Neuronal stem cell (in vitro differentiated cells): Measurements from ENCODE around the gene DDB1.

Experiments
- DNase-seq: peaks from one replicate; pipeline ENCODE4 v3.0.0-alpha.2; 2013; ENCODE audit warnings: low spot score
- H2AFZ ChIP-seq: one replicate; pipeline ENCODE4 v1.6.1; 2013; ENCODE audit warnings: mild to moderate bottlenecking, low read length, inconsistent platforms
- H2AK5ac ChIP-seq: 2 replicates; pipeline ENCODE4 v1.6.1; 2013; ENCODE audit warnings: low read depth, mild to moderate bottlenecking, inconsistent platforms, low read length, moderate library complexity, mixed read lengths
- H2BK120ac ChIP-seq: 2 replicates; pipeline ENCODE4 v1.6.1; 2013; ENCODE audit warnings: low read depth, mild to moderate bottlenecking, inconsistent platforms, low read length, moderate library complexity, mixed read lengths
- H2BK12ac ChIP-seq: one replicate; pipeline ENCODE4 v1.6.1; 2013; ENCODE audit warnings: low read length, inconsistent platforms
- H2BK15ac ChIP-seq: 2 replicates; pipeline ENCODE4 v1.6.1; 2013; ENCODE audit warnings: mild to moderate bottlenecking, low read length, inconsistent platforms, mixed read lengths
- H2BK5ac ChIP-seq: one replicate; pipeline ENCODE4 v1.6.1; 2013; ENCODE audit warnings: inconsistent platforms, mild to moderate bottlenecking, low read length, moderate library complexity
- H3K14ac ChIP-seq: one replicate; pipeline ENCODE4 v1.6.1; 2013; ENCODE audit warnings: low read length, inconsistent platforms
- H3K18ac ChIP-seq: 2 replicates; pipeline ENCODE4 v1.6.1; 2013; ENCODE audit warnings: low read length, inconsistent platforms
- H3K23ac ChIP-seq: 2 replicates; pipeline ENCODE4 v1.6.1; 2013; ENCODE audit warnings: low read depth, mild to moderate bottlenecking, mixed read lengths, low read length, inconsistent platforms; ENCODE audit not compliant: poor library complexity
- H3K27ac ChIP-seq: replicated peaks from 3 replicates; pipeline ENCODE4 v1.5.1; 2013; ENCODE audit warnings: low read length, inconsistent platforms
- H3K27me3 ChIP-seq, 3 experiments: 2 replicates each; pipeline ENCODE4 v1.6.1; 2013; ENCODE audit warnings: low read length in 3 of 3, mild to moderate bottlenecking in 2 of 3, inconsistent platforms in 1 of 3, low read depth in 1 of 3, mixed read lengths in 1 of 3, moderate library complexity in 1 of 3; ENCODE audit not compliant: control insufficient read depth in 3 of 3, insufficient read depth in 3 of 3
- H3K36me3 ChIP-seq, 2 donors: replicated peaks in 1 of 2; 2 replicates each; pipeline ENCODE4 v1.6.1; 2013; ENCODE audit warnings: low read length in 2 of 2; ENCODE audit not compliant: control insufficient read depth in 2 of 2, insufficient read depth in 2 of 2
- H3K4ac ChIP-seq: 2 replicates; pipeline ENCODE4 v1.6.1; 2013; ENCODE audit warnings: inconsistent platforms, mild to moderate bottlenecking, low read length, moderate library complexity
- H3K4me1 ChIP-seq, 2 donors: 1 replicate in 1 of 2; 2 replicates in 1 of 2; pipeline ENCODE4 v1.6.1; 2013; ENCODE audit warnings: low read length in 2 of 2, low read depth in 1 of 2; ENCODE audit not compliant: control insufficient read depth in 2 of 2, insufficient read depth in 1 of 2
- H3K4me2 ChIP-seq: one replicate; pipeline ENCODE4 v1.6.1; 2013; ENCODE audit warnings: mild to moderate bottlenecking, low read length, inconsistent platforms; ENCODE audit not compliant: insufficient read depth, poor library complexity, severe bottlenecking
- H3K4me3 ChIP-seq, 2 donors: 2 replicates each; pipeline ENCODE4 v1.5.1; 2013; ENCODE audit warnings: low read length in 2 of 2, mild to moderate bottlenecking in 2 of 2, inconsistent platforms in 1 of 2, moderate library complexity in 1 of 2
- H3K79me1 ChIP-seq: one replicate; pipeline ENCODE4 v1.6.1; 2013; ENCODE audit warnings: low read depth, mild to moderate bottlenecking, inconsistent platforms, low read length, moderate library complexity
- H3K9ac ChIP-seq: one replicate; pipeline ENCODE4 v1.6.1; 2013; ENCODE audit warnings: mild to moderate bottlenecking, low read depth, low read length, inconsistent platforms; ENCODE audit not compliant: poor library complexity
- H3K9me3 ChIP-seq, 2 donors: replicated peaks in 1 of 2; 2 replicates each; pipeline versions ENCODE3 to v1.6.1; 2013; ENCODE audit warnings: low read length in 2 of 2, mild to moderate bottlenecking in 2 of 2, inconsistent platforms in 1 of 2, low read depth in 1 of 2, mixed read lengths in 1 of 2, moderate library complexity in 1 of 2; ENCODE audit not compliant: control insufficient read depth in 2 of 2, insufficient read depth in 1 of 2
- H4K8ac ChIP-seq: one replicate; pipeline ENCODE4 v1.6.1; 2013; ENCODE audit warnings: low read depth, mild to moderate bottlenecking, inconsistent platforms, low read length, moderate library complexity
- H4K91ac ChIP-seq: one replicate; pipeline ENCODE4 v1.6.1; 2013; ENCODE audit warnings: low read length, low read depth, mild to moderate bottlenecking, inconsistent platforms; ENCODE audit not compliant: poor library complexity
- WGBS, 2 donors: extraction: QIAGEN DNeasy Blood & Tissue Kit; methylation state at CpG; one replicate each; pipeline ENCODE4 v1.1.7; 2013; ENCODE audit warnings: missing lambda C conversion rate in 2 of 2, mixed read lengths in 1 of 2; ENCODE audit not compliant: insufficient read length in 2 of 2, insufficient replicate concordance in 1 of 2; ENCODE audit errors: extremely low coverage in 2 of 2; 5-methylcytosine and 5-hydroxymethylcytosine counted together

DDB1 gene

GRCh38 chr11:61362542-61362875, 29.6 kb upstream of the DDB1 start:
- Histone ChIP-seq H3K9me3 (no peaks in the 10 kb centered on the region), H3K18ac (peak overlapping the region; percentile 49), H2BK15ac (no peak overlapping the region), H4K91ac (no peak overlapping the region), H2AFZ (peak overlapping the region; percentile 98), H3K4me2 (peak overlapping the region; percentile 79), H3K27ac (peak overlapping the region; percentile 100), H3K14ac (no peak overlapping the region), H2BK5ac (no peak overlapping the region), H3K4me3 (peak overlapping the region; percentile 94 to 98), H3K4me1 (peaks cover 2 to 4% of the 10 kb centered on the region in 2 donors), H4K8ac (no peak overlapping the region), H3K9ac (peak overlapping the region; percentile 87), H3K36me3 (peaks cover 19 to 44% of the 10 kb centered on the region in 2 donors), H2BK12ac (no peak overlapping the region), H2AK5ac (no peak overlapping the region), H3K79me1 (peaks cover 4% of the 10 kb centered on the region), H2BK120ac (no peak overlapping the region), H3K4ac (no peak overlapping the region), H3K27me3 (no peaks in the 10 kb centered on the region), H3K23ac (no peak overlapping the region)
- no peak for DNase-seq
- WGBS, 2 donors: no CpG with 5 or more reads among the region's 12 CpGs

- peak within 1 kb of the TSS; percentile 100 for H3K18ac ChIP-seq
- no peaks in the 10 kb centered on the region for H3K9me3 ChIP-seq
- H3K4me1 ChIP-seq: peaks cover 2 to 4% of the 10 kb centered on the region in 2 donors
These were observed 29.0 kb upstream of the DDB1 start, which contains the start of the genes CYB561A3 and TMEM138 for GRCh38 chr11:61361741-61362541. Gene CYB561A3, minus strand, starts transcription at chr11:61361882. Its CDS starts 5,169 bp downstream, at chr11:61356713. Gene TMEM138, plus strand, starts transcription at chr11:61362374. Its CDS starts 2,017 bp downstream, at chr11:61364391.

DNA sequence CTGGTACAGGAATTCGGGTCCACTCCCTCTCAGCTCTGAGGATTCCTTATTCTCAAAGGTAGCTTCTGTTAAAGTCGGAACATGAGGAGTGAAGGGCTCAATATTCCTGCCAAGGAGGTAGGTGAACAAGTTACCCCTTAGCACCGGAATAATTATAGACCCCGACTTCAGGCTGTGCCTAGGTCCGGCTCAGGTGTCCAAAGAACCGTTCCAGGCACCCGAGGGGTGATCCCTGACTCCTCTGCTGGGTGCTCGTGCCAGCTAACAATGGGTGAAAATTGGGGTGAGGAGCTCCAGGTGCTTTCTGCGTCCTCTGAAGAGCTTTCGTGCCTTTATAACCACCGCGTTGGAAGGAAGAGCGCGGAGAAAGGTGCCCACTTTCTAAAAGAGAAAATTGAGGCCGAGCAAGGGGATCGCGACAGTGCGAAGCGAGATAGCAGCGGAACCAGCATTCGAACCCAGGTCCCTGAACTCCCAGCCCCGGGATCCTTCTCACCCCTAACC, 28.4 kb upstream of the DDB1 start:
- Histone ChIP-seq H4K8ac (no peak overlapping the region), H3K79me1 (peaks cover 4% of the 10 kb centered on the region), H3K18ac (peak overlapping the region; percentile 100), H3K4me3 (peak overlapping the region; percentile 94 to 98), H3K27me3 (no peaks in the 10 kb centered on the region), H2AK5ac (peak overlapping the region; percentile 78), H3K36me3 (peaks cover 11 to 32% of the 10 kb centered on the region in 2 donors), H3K27ac (peak overlapping the region; percentile 100), H3K9me3 (no peaks in the 10 kb centered on the region), H2BK12ac (no peak overlapping the region), H3K9ac (peak overlapping the region; percentile 91), H3K4me1 (peaks cover 2 to 4% of the 10 kb centered on the region in 2 donors), H4K91ac (no peak overlapping the region), H3K14ac (no peak overlapping the region), H2BK15ac (peak overlapping the region; percentile 76), H2AFZ (peak overlapping the region; percentile 98), H2BK5ac (peak overlapping the region; percentile 98), H2BK120ac (no peak overlapping the region), H3K23ac (peak overlapping the region; percentile 98), H3K4me2 (peak overlapping the region; percentile 77), H3K4ac (no peak overlapping the region)
- DNase-seq: no peak
- no CpG with 5 or more reads among the region's 22 CpGs for WGBS, 2 donors

More at GRCh38 chr11:61361741-61362541, 29.0 kb upstream of the DDB1 start, which contains the start of the genes CYB561A3 and TMEM138:
- Histone ChIP-seq H3K27ac (peak within 1 kb of the TSS; percentile 100), H3K36me3 (peaks cover 16 to 38% of the 10 kb centered on the region in 2 donors), H2BK5ac (peak within 1 kb of the TSS; percentile 98), H2BK12ac (no peak within 1 kb of the TSS), H2BK120ac (peak within 1 kb of the TSS; percentile 90), H3K27me3 (no peaks in the 10 kb centered on the region), H3K23ac (peak within 1 kb of the TSS; percentile 98), H2AFZ (peak within 1 kb of the TSS; percentile 98), H3K4me3 (peak within 1 kb of the TSS; percentile 94 to 98), H3K4ac (peak within 1 kb of the TSS; percentile 99), H4K8ac (peak within 1 kb of the TSS; percentile 99), H3K9ac (peak within 1 kb of the TSS; percentile 97), H3K4me2 (peak within 1 kb of the TSS; percentile 79), H4K91ac (peak within 1 kb of the TSS; percentile 99), H2BK15ac (peak within 1 kb of the TSS; percentile 76), H3K79me1 (peaks cover 4% of the 10 kb centered on the region), H2AK5ac (peak within 1 kb of the TSS; percentile 78), H3K14ac (peak within 1 kb of the TSS; percentile 98)
- WGBS, 2 donors: no CpG with 5 or more reads among the region's 63 CpGs
- DNase-seq: peak; percentile 87

GRCh38 chr11:61359516-61359915, 26.6 kb upstream of the DDB1 start:
- H3K27ac ChIP-seq: no peak overlapping the region
- H3K9me3 ChIP-seq: no peaks in the 10 kb centered on the region
- H3K27me3 ChIP-seq: no peaks in the 10 kb centered on the region
- H2BK12ac ChIP-seq: no peak overlapping the region
- no peak overlapping the region for H2BK120ac ChIP-seq
- H2BK5ac ChIP-seq: no peak overlapping the region
- no peak overlapping the region for H3K9ac ChIP-seq
- H4K91ac ChIP-seq: no peak overlapping the region
- H2BK15ac ChIP-seq: no peak overlapping the region
- H3K4me3 ChIP-seq: no peak overlapping the region
- H3K4me2 ChIP-seq: no peak overlapping the region
- H3K14ac ChIP-seq: no peak overlapping the region
- no peak overlapping the region for H3K4ac ChIP-seq
- H4K8ac ChIP-seq: no peak overlapping the region
- H3K36me3 ChIP-seq: peaks cover 5 to 14% of the 10 kb centered on the region in 2 donors
- H3K4me1 ChIP-seq: peaks cover 2 to 4% of the 10 kb centered on the region in 2 donors
- no CpG with 5 or more reads among the region's 6 CpGs for WGBS, 2 donors
- H2AFZ ChIP-seq: no peak overlapping the region
- H2AK5ac ChIP-seq: no peak overlapping the region
- H3K23ac ChIP-seq: no peak overlapping the region
- no peak overlapping the region for H3K18ac ChIP-seq
- H3K79me1 ChIP-seq: peaks cover 4% of the 10 kb centered on the region
- DNase-seq: no peak
